Upper lobe of right lung (tissue), 1 donor: ENCODE results near the gene FMN1. TPM values are rescaled to one million over a fixed set of nuclear protein-coding genes. Genes with fewer than 3 reads are reported as not detected.

Experiments used
- ATAC-seq: fragments of 200-7000 bp; cut with Tn5 transposase; one replicate; pipeline ENCODE4 v1.9.1; 2020; ENCODE audit warnings: mild to moderate bottlenecking, moderate library complexity
- DNase-seq: peaks from one replicate; pipeline ENCODE4 v3.0.0-alpha.2; 2020
- H3K27ac ChIP-seq: fragments of 200-600 bp; one replicate; pipeline ENCODE4 v1.8.0; 2022
- H3K27me3 ChIP-seq: fragments of 200-600 bp; one replicate; pipeline ENCODE4 v1.8.0; 2022; ENCODE audit warnings: mild to moderate bottlenecking
- H3K36me3 ChIP-seq: fragments of 200-600 bp; one replicate; pipeline ENCODE4 v1.8.0; 2022
- H3K4me1 ChIP-seq: fragments of 200-600 bp; one replicate; pipeline ENCODE4 v1.8.0; 2022
- H3K4me3 ChIP-seq: fragments of 200-600 bp; one replicate; pipeline ENCODE4 v1.8.0; 2022; ENCODE audit warnings: mild to moderate bottlenecking
- H3K9me3 ChIP-seq: fragments of 200-600 bp; one replicate; pipeline ENCODE4 v1.8.0; 2022
- CTCF ChIP-seq: fragments of 200-600 bp; IDR thresholded peaks from one replicate; pipeline ENCODE4 v1.8.0; 2022; ENCODE audit warnings: antibody characterized with exemption
- intact Hi-C: fragments of 100-400 bp; cut with DNase I; formaldehyde crosslinking; loops from one replicate; pipeline ENCODE4 v1.11.0; 2022
- total RNA-seq: library from RNA; stranded (reverse); fragmentation: NEBNext Ultra II Directional; extraction: Animal tissue kit (Norgen Biotek cat#: 25700); gene quantifications from one replicate; pipeline ENCODE4 v1.2.1, GENCODE V29; 2021
- donor health status: DM: no; HTN: yes; CAD: no; lungs with severe emphysema.

Gene FMN1
- total RNA-seq, 1 donor from 2014 or later = 33.5 TPM

- no peaks in the 10 kb centered on the region for H3K9me3 ChIP-seq
- ATAC-seq (no peak), DNase-seq (no peak)
- H3K27me3 ChIP-seq = no peaks in the 10 kb centered on the region
- H3K27ac ChIP-seq = no peak overlapping the region
- no peaks in the 10 kb centered on the region for H3K4me1 ChIP-seq
- no peaks in the 10 kb centered on the region for H3K36me3 ChIP-seq
- no peak for TF ChIP-seq CTCF
- intact Hi-C loops = no loop called here
- no peak overlapping the region for H3K4me3 ChIP-seq
These were observed 406.6 kb downstream of the FMN1 start for GRCh38 chr15:32787949-32788348.

GRCh38 chr15:32786906-32787305 lies 407.6 kb downstream of the FMN1 start:
- Histone ChIP-seq H3K4me1 (no peaks in the 10 kb centered on the region), H3K27ac (no peak overlapping the region), H3K9me3 (no peaks in the 10 kb centered on the region), H3K36me3 (no peaks in the 10 kb centered on the region), H3K27me3 (no peaks in the 10 kb centered on the region), H3K4me3 (no peak overlapping the region)
- no peak for TF ChIP-seq CTCF
- ATAC-seq (no peak), DNase-seq (no peak)
- intact Hi-C loops = no loop called here

- H3K4me1 ChIP-seq = no peaks in the 10 kb centered on the region
- intact Hi-C loops = no loop called here
- no peak overlapping the region for H3K4me3 ChIP-seq
- H3K36me3 ChIP-seq = no peaks in the 10 kb centered on the region
- DNase-seq = no peak
- no peak overlapping the region for H3K27ac ChIP-seq
- no peak for TF ChIP-seq CTCF
- no peak for ATAC-seq
- H3K9me3 ChIP-seq = no peaks in the 10 kb centered on the region
- no peaks in the 10 kb centered on the region for H3K27me3 ChIP-seq
These were observed 409.9 kb downstream of the FMN1 start for GRCh38 chr15:32784581-32784980.

- no peak overlapping the region for H3K4me3 ChIP-seq
- no peak for TF ChIP-seq CTCF
- H3K27me3 ChIP-seq = no peaks in the 10 kb centered on the region
- no peaks in the 10 kb centered on the region for H3K9me3 ChIP-seq
- no peak overlapping the region for H3K27ac ChIP-seq
- DNase-seq (no peak), ATAC-seq (no peak)
- intact Hi-C loops = no loop called here
- H3K4me1 ChIP-seq = no peaks in the 10 kb centered on the region
- no peaks in the 10 kb centered on the region for H3K36me3 ChIP-seq
These were observed 412.7 kb downstream of the FMN1 start for GRCh38 chr15:32781781-32782180.

GRCh38 chr15:32778391-32779176 lies 415.9 kb downstream of the FMN1 start:
- intact Hi-C loops = no loop called here
- no peak for ATAC-seq
- no peak for TF ChIP-seq CTCF

GRCh38 chr15:32775103-32775502 lies 419.4 kb downstream of the FMN1 start:
- Histone ChIP-seq H3K27ac (no peak overlapping the region), H3K4me3 (no peak overlapping the region), H3K4me1 (no peaks in the 10 kb centered on the region), H3K27me3 (no peaks in the 10 kb centered on the region), H3K9me3 (no peaks in the 10 kb centered on the region), H3K36me3 (peaks cover 4% of the 10 kb centered on the region)
- no peak for TF ChIP-seq CTCF
- DNase-seq = no peak
- intact Hi-C loops = no loop called here
- no peak for ATAC-seq

More at GRCh38 chr15:32778391-32779176, 415.9 kb downstream of the FMN1 start:
- no peak for DNase-seq
- Histone ChIP-seq H3K36me3 (peaks cover 4% of the 10 kb centered on the region), H3K4me1 (no peaks in the 10 kb centered on the region), H3K27me3 (no peaks in the 10 kb centered on the region), H3K4me3 (no peak overlapping the region), H3K9me3 (no peaks in the 10 kb centered on the region), H3K27ac (no peak overlapping the region)
